ENCODE results near the gene AQP11. TPM values are rescaled to one million over a fixed set of nuclear protein-coding genes. Genes with fewer than 3 reads are reported as not detected.

AQP11 gene
- polyA plus RNA-seq, 1 donor from 2014 or later, result 7.4 TPM

DNA sequence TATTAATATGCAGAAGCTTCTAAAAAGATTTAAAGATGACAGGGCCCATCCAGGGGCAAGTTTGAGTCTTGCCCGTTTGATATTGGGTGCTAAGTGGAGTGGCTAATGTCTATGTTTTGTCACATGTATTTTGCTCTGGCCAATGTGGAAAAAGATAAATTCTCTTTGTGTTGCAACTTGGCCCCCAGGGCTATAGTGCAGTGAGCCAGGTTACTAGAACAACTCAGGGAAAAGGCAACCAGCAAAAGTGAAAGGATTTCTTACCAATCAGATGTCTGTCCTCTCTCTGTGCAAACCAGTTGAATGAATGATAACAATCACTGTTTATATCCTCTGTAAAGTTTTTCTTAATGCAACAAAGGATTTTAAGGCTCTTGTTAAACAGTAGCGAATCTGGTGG, 52.5 kb downstream of the AQP11 start:
- H2AFZ ChIP-seq (ENCODE audit: low read depth, low read length), result no peak overlapping the region
- no peaks in the 10 kb centered on the region for H4K20me1 ChIP-seq (ENCODE audit: insufficient read depth)
- TF ChIP-seq EP300 (conservative IDR thresholded peaks at IDR 0.05; ENCODE audit: poor library complexity, severe bottlenecking) (no peak), MXI1 (conservative IDR thresholded peaks at IDR 0.05; ENCODE audit: poor library complexity, severe bottlenecking) (no peak), POLR2AphosphoS5 (IDR thresholded peaks at IDR 0.05) (no peak)
- TF ChIP-seq, protein P1, sequence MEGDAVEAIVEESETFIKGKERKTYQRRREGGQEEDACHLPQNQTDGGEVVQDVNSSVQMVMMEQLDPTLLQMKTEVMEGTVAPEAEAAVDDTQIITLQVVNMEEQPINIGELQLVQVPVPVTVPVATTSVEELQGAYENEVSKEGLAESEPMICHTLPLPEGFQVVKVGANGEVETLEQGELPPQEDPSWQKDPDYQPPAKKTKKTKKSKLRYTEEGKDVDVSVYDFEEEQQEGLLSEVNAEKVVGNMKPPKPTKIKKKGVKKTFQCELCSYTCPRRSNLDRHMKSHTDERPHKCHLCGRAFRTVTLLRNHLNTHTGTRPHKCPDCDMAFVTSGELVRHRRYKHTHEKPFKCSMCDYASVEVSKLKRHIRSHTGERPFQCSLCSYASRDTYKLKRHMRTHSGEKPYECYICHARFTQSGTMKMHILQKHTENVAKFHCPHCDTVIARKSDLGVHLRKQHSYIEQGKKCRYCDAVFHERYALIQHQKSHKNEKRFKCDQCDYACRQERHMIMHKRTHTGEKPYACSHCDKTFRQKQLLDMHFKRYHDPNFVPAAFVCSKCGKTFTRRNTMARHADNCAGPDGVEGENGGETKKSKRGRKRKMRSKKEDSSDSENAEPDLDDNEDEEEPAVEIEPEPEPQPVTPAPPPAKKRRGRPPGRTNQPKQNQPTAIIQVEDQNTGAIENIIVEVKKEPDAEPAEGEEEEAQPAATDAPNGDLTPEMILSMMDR (IDR thresholded peaks at IDR 0.05; ENCODE audit: poor library complexity, severe bottlenecking), result no peak
- no peak overlapping the region for H3K9ac ChIP-seq (ENCODE audit: low read length)
- H3K9me3 ChIP-seq (ENCODE audit: low read length), result no peaks in the 10 kb centered on the region
- no peaks in the 10 kb centered on the region for H3K36me3 ChIP-seq (ENCODE audit: insufficient read depth, low read length)
- no peak overlapping the region for H3K4me3 ChIP-seq (ENCODE audit: low read length)
- H3K4me2 ChIP-seq (ENCODE audit: low read length), result no peak overlapping the region
- H3K27me3 ChIP-seq (ENCODE audit: insufficient read depth, low read depth, low read length), result no peaks in the 10 kb centered on the region
- H3K9me2 ChIP-seq (ENCODE audit: insufficient read depth, low read length), result no peaks in the 10 kb centered on the region
- H3F3A ChIP-seq (ENCODE audit: insufficient read depth, low read length, poor library complexity, severe bottlenecking), result no peaks in the 10 kb centered on the region
- H3K27ac ChIP-seq (ENCODE audit: low read length), result no peak overlapping the region
- H3K79me2 ChIP-seq (replicated peaks; ENCODE audit: insufficient read depth, low read length), result peaks cover 2% of the 10 kb centered on the region

DNA sequence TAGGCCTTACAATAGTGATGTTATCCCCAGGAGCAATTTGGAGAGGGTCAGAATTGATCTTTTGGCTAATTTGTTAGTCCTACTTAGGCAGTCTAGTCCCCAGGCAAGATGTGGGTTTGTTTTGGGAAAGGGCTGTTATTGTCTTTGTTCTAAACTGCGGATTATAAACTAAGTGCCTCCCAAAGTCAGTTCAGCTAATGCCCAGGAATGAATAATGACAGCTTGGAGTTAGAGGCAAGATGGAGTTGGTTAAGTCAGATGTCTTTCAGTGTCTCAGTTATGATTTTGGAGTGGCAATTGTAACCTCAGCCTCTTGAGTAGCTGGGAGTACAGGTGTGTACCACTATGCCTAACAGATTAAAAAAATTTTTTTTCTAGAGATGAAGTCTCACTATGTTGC, 55.1 kb downstream of the AQP11 start:
- Histone ChIP-seq H3K4me3 (ENCODE audit: low read length) (no peak overlapping the region), H3K9ac (ENCODE audit: low read length) (no peak overlapping the region), H2AFZ (ENCODE audit: low read depth, low read length) (no peak overlapping the region), H3K4me2 (ENCODE audit: low read length) (no peak overlapping the region), H3K9me2 (ENCODE audit: insufficient read depth, low read length) (no peaks in the 10 kb centered on the region), H3K36me3 (ENCODE audit: insufficient read depth, low read length) (no peaks in the 10 kb centered on the region), H3K27ac (ENCODE audit: low read length) (no peak overlapping the region), H4K20me1 (ENCODE audit: insufficient read depth) (no peaks in the 10 kb centered on the region), H3K9me3 (ENCODE audit: low read length) (no peaks in the 10 kb centered on the region), H3K79me2 (replicated peaks; ENCODE audit: insufficient read depth, low read length) (no peaks in the 10 kb centered on the region), H3K27me3 (ENCODE audit: insufficient read depth, low read depth, low read length) (no peaks in the 10 kb centered on the region), H3F3A (ENCODE audit: insufficient read depth, low read length, poor library complexity, severe bottlenecking) (no peaks in the 10 kb centered on the region)
- TF ChIP-seq RAD21 (conservative IDR thresholded peaks at IDR 0.05), result no peak
- TF ChIP-seq, protein P1 (IDR thresholded peaks at IDR 0.05; ENCODE audit: poor library complexity, severe bottlenecking), result no peak
- no peak for TF ChIP-seq TAF1 (IDR thresholded peaks at IDR 0.05; ENCODE audit: low read depth)
- TF ChIP-seq MXI1 (conservative IDR thresholded peaks at IDR 0.05; ENCODE audit: poor library complexity, severe bottlenecking), result no peak
- no peak for TF ChIP-seq SMC3 (conservative IDR thresholded peaks at IDR 0.05; ENCODE audit: poor library complexity)
- no peak for TF ChIP-seq EZH2 (IDR thresholded peaks at IDR 0.05; ENCODE audit: borderline replicate concordance, insufficient read depth, low read length, poor library complexity, severe bottlenecking)
- TF ChIP-seq, protein P2, sequence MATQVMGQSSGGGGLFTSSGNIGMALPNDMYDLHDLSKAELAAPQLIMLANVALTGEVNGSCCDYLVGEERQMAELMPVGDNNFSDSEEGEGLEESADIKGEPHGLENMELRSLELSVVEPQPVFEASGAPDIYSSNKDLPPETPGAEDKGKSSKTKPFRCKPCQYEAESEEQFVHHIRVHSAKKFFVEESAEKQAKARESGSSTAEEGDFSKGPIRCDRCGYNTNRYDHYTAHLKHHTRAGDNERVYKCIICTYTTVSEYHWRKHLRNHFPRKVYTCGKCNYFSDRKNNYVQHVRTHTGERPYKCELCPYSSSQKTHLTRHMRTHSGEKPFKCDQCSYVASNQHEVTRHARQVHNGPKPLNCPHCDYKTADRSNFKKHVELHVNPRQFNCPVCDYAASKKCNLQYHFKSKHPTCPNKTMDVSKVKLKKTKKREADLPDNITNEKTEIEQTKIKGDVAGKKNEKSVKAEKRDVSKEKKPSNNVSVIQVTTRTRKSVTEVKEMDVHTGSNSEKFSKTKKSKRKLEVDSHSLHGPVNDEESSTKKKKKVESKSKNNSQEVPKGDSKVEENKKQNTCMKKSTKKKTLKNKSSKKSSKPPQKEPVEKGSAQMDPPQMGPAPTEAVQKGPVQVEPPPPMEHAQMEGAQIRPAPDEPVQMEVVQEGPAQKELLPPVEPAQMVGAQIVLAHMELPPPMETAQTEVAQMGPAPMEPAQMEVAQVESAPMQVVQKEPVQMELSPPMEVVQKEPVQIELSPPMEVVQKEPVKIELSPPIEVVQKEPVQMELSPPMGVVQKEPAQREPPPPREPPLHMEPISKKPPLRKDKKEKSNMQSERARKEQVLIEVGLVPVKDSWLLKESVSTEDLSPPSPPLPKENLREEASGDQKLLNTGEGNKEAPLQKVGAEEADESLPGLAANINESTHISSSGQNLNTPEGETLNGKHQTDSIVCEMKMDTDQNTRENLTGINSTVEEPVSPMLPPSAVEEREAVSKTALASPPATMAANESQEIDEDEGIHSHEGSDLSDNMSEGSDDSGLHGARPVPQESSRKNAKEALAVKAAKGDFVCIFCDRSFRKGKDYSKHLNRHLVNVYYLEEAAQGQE (IDR thresholded peaks at IDR 0.05; ENCODE audit: borderline replicate concordance), result no peak
- TF ChIP-seq EP300 (conservative IDR thresholded peaks at IDR 0.05; ENCODE audit: poor library complexity, severe bottlenecking), result no peak
- no peak for TF ChIP-seq POLR2AphosphoS5 (IDR thresholded peaks at IDR 0.05)
